GM11168 (cell line): ENCODE results near the gene CHN2.

ENCODE experiments used
- in situ Hi-C: fragments of 300-500 bp; cut with MboI; formaldehyde crosslinking; loops from one replicate; pipeline ENCODE4 v1.12.0; 2022; ENCODE audit warnings: low sequenced_read_pairs; ENCODE audit not compliant: unreplicated experiment

The CHN2 gene

DNA sequence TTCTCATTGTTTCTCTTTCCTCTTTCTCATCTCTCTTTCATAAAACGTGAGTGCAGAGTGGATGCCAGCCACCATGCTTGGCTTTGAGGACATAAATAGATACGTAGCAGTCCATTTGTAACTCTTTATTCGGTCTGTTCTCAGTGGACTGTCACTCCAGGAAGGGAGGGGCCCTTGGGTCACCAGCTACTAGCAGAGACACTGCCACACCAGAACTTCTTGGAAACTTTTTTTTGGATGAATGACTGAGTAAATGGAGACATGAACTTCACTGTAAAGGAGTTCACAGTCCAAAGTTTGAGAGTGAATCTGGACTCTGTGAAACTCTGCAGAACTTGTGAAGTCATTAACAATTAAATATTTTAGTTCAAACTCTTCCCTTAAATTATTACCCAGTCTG, 20.2 kb downstream of the CHN2 start:
- in situ Hi-C loops, result no loop called here

DNA sequence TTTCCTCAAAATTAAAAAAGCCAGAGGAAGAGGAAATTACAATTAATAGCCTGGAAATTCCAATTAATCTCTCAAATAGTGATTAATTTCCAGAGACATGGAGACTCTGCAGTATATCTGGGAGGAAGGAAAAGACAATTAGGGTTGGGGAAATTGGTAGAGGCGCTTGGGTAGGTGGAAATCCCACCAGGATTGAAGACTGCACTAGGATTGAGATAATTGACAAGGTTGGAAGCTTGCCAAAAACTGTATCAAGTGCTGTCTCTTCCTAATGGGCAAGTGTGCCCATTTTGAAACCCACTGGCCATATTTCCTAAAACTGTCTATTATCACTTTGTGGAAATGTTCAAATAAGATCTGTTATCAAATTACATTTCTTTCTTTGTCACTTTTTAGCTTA, 21.6 kb downstream of the CHN2 start:
- in situ Hi-C loops, result no loop called here

DNA sequence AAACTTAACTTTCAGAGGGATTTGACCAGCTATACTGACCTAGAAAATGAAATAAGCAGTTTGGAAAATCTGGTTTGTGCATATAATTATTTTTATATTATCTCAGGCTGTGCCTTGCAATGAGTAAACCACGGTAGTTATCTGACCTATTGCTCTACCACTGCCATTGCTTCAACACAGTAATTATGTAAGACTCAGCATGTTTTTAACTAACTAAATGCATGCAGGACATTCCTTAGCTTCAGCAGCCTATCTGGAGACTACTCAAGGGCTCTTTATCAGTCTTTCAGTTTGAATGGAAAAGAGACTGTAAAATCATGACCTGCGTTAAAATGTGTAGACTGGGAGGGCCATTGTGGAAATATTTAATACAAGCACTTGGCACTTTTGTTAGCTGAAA, 22.5 kb downstream of the CHN2 start:
- in situ Hi-C loops, result no loop called here

DNA sequence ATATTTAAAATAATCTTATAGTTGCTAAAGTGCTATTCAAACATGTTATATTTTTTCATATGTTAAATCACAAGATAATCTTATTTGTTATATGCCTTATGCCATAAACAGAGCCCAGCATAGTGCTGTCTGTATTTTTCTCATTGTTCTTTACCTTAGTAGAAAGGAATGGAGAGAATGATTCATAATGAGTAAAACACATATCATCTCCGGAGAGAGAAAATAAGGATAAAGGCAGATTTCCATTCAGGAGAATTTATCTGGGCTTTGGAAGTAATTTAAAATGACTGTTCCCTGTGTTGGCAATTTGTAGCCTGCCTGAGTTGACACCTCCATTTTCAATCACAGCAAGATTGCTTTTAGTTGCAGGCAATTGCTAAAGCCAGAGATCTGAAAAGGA, 30.2 kb downstream of the CHN2 start:
- in situ Hi-C loops, result no loop called here

DNA sequence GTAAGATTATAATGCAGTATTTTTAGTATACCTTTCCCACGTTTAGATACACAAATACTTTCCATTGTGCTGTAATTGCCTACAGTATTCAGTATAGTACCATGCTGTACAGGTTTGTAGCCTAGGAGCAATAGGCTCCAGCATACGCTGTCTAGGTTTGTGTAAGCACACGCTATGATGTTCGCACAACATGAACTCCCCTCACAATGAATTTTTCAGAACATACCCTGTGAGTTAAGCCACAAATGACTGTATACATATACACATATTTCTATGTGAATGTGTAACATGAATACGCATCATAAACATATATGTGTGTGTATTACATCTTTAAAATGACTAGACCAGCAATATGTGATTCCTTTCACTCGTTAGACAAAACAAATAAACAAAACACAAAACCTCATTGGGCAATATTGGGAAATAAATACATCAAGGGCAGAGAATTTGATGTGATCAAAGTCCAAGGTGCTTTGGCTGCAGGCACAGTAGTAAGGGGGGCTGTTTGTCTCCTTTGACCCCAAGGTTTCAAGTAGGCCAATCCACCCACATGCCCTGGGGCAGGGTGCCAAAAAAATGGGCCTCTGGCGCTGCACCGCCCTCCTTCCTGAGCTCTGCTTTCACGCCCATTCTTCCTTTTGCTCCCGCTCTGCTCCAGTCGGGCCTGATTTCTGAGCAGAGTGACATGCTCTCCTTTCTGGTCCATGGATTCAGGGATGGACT, 33.9 kb downstream of the CHN2 start:
- in situ Hi-C loops, result no loop called here

DNA sequence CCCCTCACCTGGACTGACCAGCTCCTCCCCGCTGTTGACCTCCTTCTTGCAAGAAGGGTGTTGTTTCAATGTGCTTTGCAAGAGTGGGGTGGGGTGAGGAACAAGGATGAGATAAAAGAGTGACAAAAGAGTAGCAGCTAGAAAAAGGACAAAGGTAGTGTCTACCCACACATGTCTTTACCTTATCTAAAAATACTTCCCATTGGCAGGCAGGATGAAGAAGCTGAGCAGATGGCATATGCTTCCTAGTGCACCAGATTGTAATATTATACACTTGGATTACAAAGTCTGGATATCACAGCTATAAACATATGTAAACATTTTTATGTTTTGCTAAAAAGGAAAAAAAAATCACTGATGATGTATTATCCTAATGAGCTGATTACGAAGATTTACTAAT, 34.5 kb downstream of the CHN2 start:
- in situ Hi-C loops, result no loop called here

DNA sequence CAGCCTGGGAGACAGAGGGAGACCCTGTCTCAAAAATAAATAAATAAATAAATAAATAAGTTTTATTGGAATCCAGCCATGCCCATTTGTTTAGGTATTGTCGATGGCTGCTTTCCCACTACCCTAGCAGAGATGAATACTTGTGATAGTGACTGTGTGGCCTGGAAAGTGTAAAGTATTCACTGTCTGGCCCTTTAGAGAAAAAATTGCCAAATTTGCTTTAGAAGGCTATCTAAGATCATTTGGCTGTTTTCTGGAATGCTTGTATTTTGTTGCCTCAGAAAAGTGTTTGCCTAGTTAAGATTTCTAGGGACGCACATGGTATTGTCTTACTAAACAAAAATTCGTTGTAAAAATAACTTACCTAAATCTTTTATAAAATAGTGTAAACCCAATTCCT, 35.4 kb downstream of the CHN2 start:
- in situ Hi-C loops, result no loop called here

DNA sequence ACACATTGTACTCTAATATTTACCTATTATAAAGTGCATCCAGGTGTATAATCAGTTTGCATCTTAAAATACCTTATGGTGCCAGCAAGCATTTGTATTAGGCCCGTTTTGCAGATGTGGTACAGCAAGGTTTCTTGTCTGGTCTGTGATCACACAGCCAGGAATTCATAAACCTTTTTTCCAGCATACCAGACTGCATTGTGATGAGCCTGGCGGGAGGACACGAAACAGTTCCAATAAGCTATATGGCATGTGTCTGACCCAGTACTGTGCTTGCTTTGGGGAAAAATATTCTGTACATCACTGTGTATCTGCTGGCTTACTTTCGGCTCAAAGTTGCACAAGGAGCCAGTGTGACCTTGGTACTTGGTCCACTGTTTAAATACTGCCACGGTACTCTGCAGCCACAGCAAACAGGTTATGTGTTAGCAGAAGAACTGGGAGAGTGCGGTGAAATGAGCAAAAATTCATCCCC, 36.3 kb downstream of the CHN2 start:
- in situ Hi-C loops, result no loop called here

DNA sequence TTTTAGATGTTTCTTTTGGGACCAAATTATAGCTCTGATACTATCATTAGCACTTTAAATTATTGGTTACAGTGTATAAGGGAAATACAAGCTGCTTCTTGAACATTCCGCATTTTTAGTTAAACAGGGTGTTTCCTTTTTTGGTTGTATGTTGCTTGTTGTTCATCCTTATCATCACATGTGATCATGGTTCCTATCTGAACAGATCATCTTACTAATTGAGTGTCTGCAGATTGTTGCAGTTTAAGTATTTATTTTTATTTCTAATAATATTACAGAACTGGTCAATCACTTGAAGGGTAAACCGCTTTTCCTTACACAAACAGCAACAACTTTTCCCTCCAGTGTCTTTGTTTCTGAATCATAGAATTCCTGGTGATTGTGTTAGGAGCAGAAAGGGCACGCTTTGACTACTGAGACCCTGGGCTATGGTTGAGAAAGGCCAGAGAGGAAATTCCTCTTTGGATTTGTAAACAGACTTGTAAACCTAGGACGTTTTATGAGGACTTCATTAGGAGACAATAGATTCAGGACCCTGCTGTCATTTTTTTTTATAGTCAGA, 37.2 kb downstream of the CHN2 start:
- in situ Hi-C loops, result no loop called here

DNA sequence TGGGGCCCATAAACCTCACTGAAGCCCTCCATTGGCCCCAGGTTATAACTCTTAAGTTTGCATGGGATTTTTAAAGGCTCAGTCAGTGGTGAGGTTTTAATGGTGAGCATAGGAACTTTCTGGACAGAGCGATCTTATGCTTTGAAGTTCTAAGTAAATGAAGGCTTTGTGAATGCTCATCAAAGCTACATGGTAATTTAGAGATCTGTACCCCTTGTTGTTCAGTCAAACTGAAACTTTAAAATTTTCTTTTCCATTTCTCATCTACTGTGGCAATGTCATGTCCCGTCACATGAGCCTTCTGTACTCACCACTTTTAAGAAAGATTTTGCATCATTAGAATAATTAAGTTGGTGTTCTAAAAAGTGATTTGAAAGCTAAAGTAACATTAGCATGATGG, 39.9 kb downstream of the CHN2 start:
- in situ Hi-C loops, result no loop called here

DNA sequence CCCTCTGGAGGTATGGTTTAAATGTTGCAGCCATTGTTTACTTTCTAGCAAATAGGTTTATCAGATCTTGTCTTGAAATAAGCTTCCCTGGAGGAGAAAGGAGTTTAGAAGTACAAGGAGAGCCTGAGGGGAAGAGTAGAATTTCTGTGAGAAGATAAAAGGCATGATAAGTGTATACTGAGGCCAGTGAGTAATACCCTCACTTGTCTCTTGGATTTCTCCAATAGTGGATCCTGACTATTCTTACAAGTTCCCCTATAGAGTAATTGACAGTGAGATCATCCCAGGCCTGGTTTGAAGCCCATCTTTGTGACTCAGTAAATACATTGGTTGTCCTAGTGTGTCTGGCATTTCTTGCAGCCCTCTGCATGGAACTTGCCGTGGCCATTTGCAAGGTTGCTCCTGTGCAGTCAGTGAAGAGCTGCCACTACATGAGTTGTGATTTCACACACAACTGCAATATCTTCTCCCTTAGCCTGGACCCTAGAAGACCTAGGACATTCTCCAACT, 41.6 kb downstream of the CHN2 start:
- in situ Hi-C loops, result no loop called here

DNA sequence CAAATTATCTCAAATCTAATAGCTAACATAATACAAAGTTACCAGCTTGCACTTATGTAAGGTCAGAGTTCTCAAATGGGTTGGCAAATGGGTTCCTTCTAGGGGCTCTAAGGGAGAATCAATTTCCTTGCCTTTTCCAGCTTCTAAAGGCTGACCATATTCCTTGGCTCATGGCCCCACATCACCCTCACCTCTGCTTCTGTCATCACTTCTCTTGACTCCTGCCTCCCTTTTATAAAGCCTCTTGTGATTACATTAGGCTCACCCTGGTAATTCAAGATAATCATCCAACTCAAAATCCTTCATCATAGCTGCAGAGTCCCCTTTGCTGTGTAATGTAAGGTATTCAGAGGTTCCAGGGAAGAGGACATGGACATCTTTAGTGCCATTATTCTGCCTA, 42.1 kb downstream of the CHN2 start:
- in situ Hi-C loops, result no loop called here

DNA sequence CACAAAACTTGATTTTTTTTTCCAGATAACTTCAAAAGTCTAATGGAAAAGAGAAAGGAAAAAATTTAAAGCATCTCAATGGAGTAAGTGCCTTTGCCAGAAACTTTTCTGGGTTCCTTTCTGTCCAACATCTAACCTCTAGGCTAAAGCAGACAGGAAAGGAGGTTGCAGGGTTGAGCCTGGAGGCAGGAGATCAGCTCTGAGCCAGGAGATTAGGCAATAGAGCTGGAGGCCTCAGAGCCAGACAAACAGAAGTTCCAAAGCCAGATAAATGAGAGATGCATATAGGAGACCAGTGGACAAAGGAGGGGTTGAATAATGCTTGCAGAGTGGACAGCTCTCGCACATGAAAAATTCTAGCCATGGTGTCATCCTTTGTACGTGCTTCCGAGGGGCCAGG, 42.9 kb downstream of the CHN2 start:
- in situ Hi-C loops, result no loop called here

DNA sequence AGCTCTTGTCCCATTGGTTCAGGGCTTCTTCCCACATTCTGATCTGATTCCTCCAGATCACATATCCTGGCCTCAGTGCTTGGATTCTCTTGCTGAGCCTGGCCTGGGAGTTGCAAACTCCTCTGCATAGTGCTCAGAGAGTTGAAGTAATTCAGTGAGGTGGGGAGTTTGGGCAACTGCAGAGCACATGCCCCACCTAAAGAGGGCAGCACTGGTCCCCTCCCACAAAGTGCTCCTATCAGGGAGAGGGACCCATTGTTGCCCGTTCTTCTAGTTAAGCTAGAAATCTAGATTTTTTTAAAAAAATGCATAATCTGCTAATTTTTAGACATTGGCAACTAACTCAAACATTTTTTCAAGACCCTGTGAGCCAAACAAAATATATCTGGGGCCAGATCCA, 45.1 kb downstream of the CHN2 start:
- in situ Hi-C loops, result no loop called here

DNA sequence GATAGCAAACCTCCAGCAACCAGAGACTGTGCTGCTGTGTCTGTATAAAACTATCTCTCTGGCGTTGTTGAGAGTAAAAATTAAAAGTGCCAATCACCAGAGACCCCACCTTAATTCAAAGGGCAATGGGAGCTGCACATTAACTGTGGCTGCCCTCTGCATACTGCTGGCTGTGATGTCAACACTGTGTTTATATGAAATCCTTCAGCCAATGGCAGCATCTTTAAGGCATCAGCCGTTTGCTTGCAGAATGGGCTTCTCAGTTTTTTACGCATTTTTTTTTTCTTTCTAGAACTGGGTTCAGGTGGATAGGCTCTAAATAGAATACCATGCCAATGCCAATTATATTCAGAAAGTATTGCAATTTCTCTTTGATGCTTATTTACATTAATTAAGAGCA, 47.7 kb downstream of the CHN2 start:
- in situ Hi-C loops, result no loop called here

DNA sequence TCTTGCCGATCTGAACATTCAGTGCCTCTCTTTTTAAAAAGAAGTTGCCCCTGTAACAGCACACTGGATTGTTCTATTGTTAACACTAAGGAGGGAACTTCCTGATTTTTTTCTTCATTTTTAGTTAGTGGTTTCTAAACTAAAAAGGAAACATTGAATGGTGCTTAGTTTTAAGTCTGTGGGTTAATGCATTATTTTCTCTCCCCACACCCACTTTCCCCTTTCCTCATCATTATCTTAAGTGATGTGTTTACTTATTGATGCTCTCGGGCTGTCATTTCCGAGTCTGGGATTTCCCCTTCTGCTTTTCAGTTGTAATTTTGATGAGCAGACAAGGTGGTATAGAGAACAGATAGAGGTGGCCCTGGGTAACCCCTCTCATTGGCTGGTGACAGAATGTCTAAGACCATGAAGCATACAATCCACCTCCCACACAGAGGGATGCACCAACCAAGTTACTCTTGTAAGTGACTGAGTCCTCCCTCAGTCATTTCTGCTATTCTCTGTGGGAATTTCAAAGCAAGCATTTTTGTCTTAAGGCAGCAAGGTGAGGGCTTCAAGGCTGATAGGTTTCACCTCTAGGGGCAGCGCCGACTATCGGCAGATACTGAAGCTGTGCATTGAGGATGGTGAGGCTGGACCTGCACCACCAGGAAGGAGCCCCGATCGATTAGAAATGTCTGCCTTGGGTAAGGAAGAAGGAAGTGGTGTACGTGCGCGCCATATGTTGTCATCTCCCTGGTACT, 49.5 kb downstream of the CHN2 start:
- in situ Hi-C loops, result no loop called here

DNA sequence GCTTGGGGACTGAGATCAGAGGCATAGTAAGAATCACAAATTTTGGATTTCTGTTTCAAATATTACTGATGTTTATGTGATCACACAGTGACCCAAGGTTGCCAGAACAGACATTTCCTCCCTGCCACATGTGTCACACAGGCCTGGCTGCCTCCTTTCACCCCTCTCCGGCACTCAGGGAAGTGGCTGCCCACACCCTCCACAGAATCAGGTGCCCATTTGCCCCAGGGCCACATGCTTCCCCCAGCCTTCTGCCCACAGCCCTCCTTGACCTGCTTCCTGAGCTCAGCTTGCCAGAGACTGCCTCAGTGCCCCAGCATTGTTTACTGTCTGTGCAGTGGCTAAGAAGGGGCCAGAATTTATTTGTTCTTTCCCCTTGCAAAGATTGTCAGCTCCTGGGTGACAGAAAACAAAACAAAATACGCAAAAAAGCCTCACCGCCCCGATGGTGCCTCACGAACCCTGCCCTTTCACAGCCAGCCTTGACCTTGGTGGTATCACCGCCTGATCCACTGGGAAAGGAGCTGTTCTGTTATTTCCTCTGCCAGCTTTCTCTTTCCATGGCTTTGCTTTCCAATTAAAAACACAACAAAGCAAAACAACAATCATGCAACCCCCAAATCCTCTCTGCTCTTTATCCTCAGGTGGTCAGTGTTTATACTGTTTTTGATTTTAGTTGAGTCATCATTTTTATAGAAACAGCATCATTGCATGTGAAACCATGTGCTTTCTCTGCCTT, 52.8 kb downstream of the CHN2 start:
- in situ Hi-C loops, result no loop called here

DNA sequence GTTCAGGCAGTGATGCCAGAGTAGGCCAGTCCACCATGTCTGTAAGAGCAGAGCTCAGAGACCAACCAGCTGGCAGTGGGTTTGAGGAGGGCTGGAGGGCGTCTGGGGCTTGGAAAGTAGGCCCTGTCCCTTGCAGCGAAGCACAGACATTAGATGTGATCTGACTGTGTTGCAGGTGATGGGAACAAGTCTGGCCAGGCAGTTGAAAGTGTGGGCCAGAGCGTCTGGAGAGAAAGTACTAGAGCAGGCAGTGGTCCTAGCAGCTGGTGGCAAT, 53.3 kb downstream of the CHN2 start:
- in situ Hi-C loops, result no loop called here

DNA sequence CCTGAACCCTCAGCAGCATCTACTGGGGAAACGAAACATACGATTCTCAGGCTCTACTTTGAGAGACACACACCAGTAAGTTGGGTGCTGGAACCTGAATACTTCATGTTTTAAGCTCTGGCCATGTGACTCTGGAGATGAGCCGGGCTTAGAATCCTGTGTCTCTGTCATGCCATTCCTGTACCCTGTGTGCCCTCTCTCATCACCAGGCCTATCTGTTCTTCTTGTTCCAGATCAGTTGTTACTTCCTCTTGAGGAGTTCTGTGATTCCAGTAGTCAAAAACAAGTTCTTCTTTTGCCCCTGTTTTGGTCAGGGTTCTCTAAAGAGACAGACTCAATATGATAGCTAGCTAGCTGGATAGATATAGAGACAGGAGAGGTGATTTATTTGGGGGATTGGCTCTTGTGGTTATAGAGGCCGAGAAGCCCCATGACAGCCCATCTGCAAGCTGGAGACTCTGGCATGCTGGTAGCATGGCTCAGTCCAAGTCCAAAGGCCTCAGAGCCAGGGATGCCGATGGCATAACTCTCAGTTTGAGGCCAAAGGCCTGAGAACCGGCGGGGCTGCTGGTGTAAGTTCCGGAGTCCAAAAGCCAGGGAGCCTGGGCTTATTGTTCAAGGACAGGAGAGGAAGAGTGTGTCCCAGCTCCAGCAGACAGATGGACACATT, 54.3 kb downstream of the CHN2 start:
- in situ Hi-C loops, result no loop called here

DNA sequence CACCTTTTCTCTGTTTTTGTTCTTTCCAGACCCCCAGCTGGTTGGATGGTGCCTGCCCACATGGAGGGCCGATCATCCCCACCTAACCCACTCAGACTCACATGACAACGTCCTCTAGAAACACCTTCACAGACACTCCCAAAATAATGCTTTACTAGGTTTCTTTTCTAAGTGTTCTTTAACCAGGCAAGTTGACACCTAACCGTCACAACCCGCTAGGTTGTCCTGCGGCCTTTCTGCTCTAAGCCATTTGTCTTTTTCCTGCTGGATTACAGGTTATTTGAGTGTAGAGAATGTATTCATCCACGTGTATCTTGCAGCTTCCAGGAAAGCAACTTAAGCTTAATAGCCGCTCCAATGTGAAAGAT, 54.8 kb downstream of the CHN2 start:
- in situ Hi-C loops, result no loop called here

DNA sequence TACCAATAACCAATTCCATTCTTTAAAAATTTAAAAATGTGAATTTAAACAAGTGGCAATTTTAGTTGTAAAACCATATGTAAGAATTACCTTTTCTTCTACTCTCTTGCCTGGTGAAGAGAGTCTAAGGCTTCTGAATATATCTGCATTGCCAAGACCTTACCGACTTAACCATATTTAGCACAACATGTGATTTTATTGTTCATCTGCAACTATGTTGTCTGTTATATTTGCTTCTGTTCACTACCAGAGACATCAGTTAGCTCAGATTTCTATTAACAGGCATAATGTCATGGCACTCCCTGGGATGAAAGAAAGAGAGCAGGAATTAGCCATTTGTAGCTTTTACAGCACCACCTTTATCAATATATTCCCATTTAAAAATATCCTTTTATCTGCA, 55.3 kb downstream of the CHN2 start:
- in situ Hi-C loops, result no loop called here
